GM21360 (cell line): ENCODE measurements around the gene ACOXL.
"Not testable (repeated sequence)": the region's sequence is repeated elsewhere in the genome, so short reads cannot be mapped to it uniquely, and the experiment has no call there.

ENCODE experiments used
- ATAC-seq: cut with Tn5 transposase; IDR thresholded peaks from one replicate; pipeline ENCODE4 v1.9.1; 2021; ENCODE audit warnings: mild to moderate bottlenecking, moderate library complexity; ENCODE audit not compliant: unreplicated experiment

Gene ACOXL

DNA sequence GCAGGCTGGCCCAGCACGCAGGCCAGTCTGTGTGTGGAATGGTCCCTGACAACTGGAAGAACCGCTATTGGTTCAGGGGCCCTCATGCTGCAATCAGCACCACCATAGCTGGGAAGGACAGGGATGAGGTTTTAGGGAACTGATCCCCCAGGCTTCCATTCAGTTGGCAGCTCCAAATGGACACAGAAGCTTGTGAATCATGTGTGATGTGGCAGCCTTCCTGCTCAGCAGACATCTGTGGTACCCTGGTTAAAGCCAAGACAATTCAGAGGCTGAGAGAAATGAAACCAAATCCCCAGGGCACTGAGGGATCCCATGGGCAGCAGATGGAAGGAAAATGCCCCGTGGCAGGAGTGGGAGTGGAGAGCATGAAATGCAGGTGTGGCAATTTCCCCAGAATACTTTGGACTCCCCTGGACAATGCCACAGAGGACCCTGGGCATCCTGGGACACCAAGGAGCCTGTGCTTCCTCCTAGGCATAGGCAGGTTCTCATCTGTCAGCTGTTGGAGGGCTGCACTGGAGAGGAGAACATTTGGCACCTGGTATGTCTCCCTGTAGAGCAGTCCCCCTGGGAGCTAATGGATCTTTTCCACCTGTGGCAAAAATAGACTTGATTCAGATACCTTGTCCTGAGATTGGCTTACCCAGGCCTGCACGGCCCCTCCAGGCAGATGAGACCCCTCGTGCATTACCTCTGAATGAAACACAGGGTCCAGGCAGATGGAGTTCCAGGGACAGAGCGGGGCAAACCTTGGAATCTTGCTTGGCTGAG, 226.2 kb downstream of the ACOXL start:
- ATAC-seq = no peak

DNA sequence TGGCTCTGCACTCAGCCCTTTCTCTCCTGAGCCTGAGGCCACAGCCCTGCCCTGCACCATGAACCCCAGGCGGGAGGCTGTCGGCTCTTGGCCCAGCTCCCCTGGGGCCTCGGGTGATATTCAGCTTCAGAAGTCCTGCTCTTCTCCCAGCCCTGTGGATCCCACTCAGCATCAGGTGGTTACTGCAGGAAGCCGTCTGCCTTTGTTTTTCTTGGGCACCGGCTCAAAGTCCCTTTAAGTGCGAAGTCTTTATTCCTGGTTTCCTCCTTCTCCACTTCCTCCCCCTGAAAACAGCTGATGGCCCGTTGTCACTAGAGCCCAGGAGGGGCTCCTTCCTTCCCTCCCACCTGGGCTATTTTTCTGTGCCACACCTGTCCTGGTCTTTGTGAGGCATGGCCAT, 226.8 kb downstream of the ACOXL start:
- ATAC-seq = no peak

DNA sequence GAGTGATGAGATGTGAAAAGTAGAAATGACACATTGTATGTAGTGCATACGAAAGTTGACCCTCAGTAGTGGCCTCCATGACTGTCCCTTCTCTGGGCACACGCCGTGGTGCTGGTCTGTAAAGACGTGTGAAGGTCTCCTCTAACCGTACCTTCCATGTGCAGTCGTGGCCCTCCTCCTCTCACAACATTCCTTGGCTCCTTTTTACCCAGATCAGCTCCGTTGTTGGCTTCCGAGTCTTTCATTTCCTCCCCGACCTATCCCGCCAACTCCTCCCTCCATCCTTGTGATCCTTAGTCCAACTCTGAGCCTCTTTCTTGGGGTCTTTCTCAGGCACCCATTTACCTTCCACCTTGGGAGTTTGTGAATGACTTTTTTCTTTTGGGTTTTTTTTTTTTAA, 227.9 kb downstream of the ACOXL start:
- no peak for ATAC-seq

DNA sequence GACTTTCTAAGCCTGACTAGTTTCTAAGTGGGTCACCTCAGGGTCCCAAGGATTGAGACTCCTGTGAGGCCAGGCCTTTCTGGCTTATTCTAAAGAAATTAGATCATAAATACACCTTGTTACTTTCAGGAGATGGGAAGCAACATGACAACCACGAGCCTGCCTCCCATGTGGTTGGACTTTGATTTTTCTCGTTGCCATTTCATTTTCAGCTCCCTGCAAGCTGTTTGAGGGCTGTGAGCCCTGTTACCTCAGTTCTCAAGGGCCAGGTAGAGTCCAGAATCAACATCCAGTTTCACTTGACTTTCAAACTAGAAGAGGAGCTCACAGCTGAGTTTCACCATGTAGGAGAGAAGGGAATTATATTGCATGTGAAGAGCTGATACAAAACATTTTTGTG, 228.6 kb downstream of the ACOXL start:
- no peak for ATAC-seq

DNA sequence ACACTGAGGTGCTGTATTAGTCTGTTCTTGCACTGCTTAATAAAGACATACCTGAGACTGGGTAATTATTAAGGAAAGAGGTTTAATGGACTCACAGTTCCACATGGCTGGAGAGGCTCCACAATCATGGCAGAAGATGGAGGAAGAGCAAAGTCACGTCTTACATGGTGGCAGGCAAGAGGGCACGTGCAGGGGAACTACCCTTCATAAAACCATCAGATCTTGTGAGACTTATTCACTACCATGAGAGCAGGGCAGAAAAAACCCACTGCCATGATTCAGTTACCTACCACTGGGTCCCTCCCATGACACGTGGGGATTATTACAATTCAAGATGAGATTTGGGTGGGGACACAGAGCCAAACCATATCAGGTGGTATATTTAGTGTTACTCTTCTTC, 229.3 kb downstream of the ACOXL start:
- ATAC-seq = not testable (repeated sequence)

DNA sequence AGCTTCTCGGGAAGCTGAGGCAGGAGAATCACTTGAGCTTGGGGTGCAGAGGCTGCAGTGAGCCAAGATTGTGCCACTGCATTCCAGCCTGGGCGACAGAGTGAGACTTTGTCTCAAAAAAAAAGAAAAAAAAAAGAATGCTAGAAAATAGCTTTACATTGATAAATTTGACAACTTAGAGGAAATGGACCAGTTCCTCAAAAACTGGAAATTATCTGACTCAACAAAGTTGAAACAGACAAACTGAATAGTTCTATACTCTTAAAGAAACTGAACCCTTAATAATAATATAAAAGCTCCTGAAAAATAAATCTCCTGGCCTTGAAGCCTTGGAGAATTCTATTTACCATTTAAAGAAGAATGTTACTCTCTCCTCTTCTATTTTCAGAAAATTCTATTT, 237.3 kb downstream of the ACOXL start:
- ATAC-seq = no peak

DNA sequence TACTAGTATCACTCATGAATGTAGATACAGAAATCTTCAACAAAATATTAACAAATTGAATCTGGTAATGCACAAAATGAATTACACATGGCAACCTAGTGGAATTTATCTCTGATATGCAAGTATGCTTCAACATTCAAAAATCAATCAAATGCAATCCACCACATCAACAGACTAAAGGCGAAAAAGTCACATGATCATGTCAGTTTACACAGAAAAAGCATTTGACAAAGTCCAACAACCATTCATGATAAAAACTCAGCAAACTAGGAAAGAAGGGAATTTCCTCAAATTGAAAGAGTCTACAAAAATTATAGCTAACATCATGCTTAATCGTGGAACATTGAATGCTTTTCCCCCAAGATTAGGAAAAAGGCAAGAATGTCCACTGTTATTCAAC, 237.8 kb downstream of the ACOXL start:
- ATAC-seq = no peak

DNA sequence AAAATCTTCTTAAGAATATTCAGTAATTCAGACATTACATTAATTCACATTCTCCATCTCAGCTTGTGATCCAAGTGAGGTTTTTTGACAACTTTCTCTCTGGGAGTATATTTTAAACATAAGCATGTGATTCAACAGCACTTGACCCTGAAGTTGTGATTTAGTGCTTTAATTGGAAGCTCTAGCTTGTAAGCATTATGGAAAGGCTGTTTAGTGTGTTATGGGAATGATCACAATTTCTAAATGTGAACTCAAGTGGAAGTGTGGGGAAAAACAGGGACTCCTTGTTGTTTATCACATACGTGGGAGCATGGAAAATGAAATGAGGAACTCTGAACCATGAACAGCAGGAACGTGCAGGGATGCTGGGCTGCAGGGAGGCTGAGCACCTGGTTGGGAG, 239.4 kb downstream of the ACOXL start:
- ATAC-seq = no peak

DNA sequence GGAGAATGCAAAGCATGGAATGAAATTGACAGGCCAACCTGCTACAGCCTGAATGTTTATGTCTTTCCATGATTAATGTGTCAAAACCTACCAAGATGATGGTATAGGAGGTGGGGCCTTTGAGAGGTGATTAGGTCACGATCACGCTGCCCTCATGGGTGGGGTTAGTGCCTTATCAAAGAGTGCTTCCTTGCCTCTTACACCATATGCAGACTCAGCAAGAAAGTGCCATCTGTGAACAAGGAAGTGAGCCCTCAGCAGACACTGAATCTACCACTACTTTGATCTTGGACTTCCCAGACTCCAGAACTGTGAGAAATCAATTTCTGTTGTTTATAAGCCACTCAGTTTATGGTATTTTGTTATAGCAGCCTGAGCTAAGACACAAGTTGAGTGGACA, 240.9 kb downstream of the ACOXL start:
- no peak for ATAC-seq

DNA sequence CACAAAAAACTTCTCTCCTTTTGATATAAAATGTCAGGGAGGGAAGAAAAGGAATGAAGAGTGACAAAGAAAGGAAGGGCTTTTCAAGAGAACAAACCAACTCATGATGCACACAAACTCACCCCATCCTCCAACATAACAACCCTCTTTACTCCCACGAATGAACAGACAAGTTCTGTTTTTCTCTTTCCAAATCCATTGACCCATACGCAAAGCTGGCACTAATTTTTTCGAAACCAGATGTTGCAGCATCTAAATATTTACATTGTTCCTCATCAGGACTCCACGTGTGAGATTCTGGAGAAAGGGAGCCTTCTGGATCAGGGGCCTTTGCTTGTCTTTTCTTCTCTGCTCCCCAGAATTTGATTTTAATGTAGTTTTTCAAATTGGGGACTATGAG, 245.0 kb downstream of the ACOXL start:
- no peak for ATAC-seq

DNA sequence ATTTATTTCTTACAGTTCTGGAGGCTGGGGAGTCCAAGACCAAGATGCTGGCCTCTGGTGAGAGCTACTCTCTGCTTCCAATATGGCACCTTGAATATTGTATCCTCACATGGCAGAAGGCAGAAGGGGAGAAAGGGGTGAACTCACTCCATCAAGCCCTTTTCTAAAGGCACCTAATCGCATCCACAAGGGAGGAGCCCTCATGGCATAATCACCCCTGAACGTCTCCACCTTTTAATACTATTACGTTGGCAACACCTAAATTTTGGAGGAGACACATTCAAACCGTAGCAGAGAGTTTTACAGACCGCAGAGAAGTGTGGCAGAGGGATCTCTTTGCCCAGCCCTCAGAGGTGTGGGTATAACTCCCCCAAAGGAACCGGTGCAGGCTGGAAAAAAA, 245.8 kb downstream of the ACOXL start:
- ATAC-seq = no peak

DNA sequence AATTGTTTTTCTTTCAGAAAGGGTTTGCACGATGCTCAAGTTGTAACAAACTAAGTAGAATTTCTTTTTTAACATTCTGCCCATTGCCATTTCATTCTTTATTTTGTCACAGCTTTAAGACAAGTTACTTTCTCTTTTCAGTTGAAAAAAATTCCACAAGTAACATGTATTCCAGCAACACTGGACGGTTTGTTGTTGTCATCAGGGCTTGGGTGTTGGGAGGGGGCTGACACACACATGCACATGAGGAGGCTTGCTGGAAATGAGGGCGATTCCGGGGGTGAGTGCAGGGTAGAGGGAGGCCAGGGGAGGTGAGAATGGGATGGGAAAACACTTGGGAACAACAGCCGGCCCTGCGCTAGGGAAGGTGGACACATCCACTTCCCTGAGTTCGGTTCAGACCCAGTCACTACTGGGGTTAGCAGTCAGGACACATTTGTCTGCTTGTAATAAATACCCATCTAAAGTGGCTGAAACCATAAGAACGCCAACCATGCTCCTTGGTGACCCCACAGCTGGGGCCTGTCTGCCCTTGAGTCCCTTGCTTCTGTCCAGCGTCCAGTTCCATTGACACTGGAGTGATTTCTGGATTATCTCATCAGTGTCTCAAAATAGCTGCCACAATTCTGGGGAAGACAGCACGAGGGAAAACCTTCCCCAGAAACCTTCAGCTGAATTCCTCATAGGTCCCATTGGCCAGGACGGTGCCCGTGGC, 246.5 kb downstream of the ACOXL start:
- ATAC-seq = no peak

DNA sequence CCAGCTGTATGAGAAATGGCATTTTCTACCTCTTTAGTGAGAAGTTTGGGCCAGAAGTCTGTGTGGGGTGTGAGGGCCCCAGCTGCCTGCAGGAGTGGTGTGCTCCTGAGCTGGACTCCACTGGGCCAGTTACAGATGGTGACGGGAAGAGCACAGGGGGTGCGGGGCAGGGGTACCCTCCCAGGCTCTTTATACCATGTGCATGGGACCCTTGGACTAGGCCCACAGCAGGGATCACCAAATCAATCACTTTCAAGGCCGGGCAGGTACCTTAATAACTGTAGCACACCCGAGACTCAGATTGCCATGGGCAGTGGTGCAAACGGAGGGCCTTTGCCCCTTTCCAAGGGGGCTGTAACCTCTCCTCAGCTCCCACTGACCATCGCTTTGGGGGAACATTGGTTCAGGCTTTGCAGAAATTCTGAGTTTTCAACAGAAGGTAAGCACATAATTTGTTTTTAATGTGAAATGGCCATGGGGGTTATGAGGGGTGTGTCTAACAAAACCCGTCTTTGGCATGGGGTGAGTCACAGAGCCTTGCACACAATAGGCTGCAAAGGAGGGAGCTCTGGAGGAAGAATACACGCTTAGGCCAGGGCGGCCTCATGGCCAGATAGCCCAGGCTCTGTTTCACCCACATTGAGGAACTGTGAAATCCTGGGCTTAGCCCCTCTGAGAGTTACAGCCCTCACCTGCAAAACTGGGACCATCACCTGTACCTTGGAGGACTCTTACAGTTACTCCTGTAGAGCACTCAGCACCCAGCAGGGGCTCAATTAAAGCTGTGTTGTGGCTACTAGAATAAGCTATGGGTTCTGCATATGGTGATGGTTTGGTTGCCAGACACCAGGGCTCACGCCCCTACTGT, 247.3 kb downstream of the ACOXL start:
- ATAC-seq = no peak

DNA sequence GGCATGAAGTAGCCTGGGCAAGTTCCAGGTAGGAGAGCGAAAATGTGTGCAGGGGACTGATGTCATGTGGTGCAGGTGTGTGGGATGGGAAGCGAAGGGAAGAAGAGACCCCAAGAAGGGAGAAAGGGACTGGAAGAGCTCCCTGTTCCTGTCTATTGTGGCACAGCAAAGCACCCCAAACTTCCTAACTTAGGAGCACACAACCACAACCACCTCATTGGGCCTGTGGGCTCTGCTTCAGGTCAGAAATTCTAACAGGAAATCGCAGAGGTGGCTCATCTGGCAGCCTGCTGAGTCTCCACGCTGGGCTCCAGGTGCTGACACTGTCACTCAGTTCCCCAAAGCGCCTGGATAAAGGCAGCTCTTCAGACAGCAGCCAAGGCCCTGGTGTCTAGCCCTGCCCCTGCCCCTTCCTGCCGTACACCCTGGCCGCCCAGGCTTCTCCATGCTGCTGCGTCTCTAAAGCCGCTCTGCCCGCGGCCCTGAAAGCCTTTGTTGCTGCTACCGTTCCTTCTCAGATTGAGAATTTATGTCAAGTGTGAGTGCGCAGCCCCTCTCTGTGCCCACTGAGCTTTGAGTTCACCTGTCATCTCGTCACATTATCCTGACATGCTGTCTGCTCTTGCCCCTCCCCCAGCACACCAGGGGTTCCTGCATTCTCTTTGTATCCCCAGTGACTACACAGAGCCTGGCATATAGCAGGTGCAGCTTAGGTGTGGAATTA, 248.1 kb downstream of the ACOXL start:
- ATAC-seq = no peak

DNA sequence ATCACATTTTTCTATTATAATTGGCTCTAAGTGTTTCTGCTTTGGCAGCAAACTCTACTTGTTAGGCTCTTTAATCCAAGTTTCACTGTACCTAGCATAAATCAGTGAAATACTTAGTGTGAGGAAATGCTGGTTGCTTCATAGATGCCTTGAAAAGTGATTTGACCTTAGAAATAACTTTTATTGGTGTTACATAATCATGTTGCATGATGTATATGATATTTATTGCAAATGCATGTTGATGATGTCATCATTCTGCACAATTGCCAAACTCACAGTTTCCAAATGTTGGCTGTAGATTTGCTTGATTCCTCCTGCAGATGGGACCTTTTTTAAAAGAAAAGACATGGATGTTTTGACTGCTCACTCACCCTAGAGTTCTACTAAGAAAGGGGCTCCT, 250.8 kb downstream of the ACOXL start:
- no peak for ATAC-seq

DNA sequence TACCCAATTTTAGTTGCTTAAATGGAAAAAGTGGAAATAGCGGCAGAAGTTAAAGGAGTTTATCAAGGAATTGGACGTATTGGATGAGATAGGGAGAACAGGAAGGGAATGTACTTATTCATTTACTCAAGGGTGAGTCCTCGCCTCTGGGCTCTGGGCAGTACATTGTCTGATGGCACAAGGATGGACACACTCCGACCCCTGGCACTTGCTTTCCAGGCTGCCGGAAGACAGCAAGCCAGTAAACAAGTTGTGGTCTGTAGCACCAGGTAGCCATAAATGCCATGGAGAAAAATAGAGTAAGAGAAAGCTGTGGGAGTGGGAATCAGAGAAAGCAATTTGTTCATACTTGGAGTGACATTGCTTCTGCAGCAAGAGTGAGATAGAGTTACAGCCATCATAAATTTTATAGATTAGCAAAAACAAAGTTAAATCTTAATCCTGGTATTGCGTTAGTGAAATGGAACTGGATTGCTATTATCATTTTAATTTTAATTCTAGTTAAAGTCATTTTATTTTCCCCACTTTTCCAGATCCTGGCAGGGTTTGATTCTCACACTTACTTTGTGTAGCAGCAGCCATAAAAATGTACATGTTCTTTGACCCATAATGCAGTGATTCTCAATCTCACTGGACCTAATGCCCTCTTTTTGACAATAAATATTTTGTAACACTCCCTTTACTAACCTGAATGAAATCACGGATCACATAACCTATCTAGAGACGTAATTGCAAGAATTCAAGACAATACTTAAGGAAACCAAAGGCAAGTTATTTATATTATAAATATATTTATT, 252.5 kb downstream of the ACOXL start:
- no peak for ATAC-seq

DNA sequence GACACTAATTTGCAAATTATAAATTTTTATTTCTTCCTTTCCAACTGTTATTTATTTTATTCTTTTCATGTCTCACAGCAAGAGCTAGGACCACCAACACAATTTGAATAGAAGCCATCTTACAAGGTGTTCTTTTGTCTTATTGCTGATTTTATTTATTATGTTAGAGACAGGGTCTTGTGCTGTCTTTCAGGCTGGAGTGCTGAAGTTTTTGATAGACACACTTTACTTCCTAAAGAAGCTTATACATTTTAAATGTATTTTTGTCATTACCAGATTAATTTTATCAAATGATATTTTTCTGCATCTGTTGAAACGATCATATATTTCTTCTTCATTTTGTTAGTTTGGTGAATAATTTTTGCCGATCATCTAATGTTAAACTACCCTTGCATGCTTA, 258.1 kb downstream of the ACOXL start:
- ATAC-seq = no peak

DNA sequence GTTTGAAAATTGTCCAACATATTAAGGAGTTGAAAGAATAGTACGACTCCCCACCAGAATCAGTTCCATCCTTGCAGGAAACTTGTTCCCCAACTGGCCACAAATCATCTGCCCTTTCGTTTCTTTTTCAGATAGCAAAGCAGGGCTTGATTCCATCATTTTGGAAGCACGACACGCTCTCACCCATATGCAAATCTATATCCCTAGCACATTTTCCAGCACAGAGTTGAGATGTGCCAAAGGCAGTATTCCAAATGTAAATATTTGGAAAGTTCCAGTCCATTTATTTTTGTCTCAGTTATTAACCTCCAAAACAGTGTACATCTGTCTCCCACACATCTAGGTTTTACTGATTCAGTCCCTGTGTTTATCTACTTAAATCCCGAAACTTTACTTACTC, 259.5 kb downstream of the ACOXL start:
- no peak for ATAC-seq

DNA sequence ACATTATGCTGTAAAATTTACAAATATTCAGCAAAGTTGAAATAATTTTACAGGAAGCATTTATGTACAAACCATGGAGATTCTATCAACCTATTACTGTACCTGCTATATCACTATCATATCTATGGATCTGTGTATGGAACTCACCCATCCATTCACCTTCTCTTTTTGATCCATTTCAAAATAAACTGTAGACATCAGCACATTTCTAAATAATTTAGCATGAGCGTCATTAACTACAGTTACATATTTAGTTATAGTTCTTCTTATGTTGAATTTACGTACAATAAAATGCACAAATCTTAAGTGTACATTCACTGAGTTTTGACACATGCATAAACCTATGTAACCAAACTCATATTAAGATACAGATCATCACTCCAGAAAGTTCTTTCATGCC, 260.5 kb downstream of the ACOXL start:
- no peak for ATAC-seq

DNA sequence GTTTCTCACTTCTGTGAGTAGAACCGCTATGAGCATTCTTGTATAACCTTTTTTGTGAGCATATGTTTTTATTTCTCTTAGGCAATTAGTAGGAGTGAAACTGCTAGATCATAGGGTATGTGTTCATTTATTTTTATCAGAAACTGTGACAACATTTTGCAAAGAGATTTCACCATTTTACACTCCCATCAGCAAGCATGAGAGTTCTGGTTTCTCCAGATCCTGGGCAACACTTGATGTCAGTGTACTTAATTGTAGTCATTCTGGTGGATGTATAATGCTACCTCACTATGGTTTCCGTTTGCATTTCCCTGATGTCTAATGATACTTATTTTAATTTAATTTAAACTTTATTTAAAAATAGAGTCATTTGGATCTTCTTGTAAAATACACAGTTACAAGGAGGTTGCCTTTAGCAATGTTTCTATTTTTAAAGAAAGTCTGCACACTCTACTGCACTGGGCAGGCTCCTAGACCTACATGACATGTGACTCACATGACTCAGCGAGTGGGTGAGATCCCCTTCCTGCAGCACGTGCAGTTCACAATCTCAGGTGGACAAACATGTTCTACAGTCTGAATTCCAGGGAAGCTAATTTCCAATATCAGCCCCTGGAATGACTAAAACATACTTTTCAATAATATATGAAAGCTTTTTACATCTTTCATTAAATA, 261.3 kb downstream of the ACOXL start:
- no peak for ATAC-seq
